Activated CD4-positive, alpha-beta T cell treated with anti-CD3 and anti-CD28 coated beads for 36 hours (primary cell): Measurements from ENCODE around the gene TPM1. TPM values are rescaled to one million over a fixed set of nuclear protein-coding genes. Genes with fewer than 3 reads are reported as not detected.

Experiments used
- ATAC-seq: fragments of 200-7000 bp; cut with Tn5 transposase; one replicate; pipeline ENCODE4 v1.10.0; 2021; ENCODE audit warnings: mild to moderate bottlenecking, moderate library complexity
- CTCF ChIA-PET: fragments of 350-600 bp; sonication (Branson Sonifier 250); formaldehyde crosslinking; loops from one replicate; lab custom pipeline; 2021; ENCODE audit warnings: antibody characterized with exemption; lab: Charles Lee
- POLR2A ChIA-PET: fragments of 350-600 bp; sonication (Branson Sonifier 250); formaldehyde crosslinking; loops from one replicate; lab custom pipeline; 2021; ENCODE audit warnings: antibody characterized with exemption, inconsistent platforms; lab: Charles Lee
- DNase-seq: peaks from one replicate; pipeline ENCODE4 v3.0.0-alpha.2; 2020
- H3K27ac Mint-ChIP-seq: one replicate; pipeline ENCODE4 v1.8.0; 2021; ENCODE audit warnings: mixed read lengths
- H3K27me3 Mint-ChIP-seq: one replicate; pipeline ENCODE4 v1.8.0; 2021; ENCODE audit warnings: mixed read lengths
- H3K36me3 Mint-ChIP-seq: one replicate; pipeline ENCODE4 v1.8.0; 2021; ENCODE audit warnings: low read depth, mixed read lengths
- H3K4me1 Mint-ChIP-seq: one replicate; pipeline ENCODE4 v1.8.0; 2021; ENCODE audit warnings: mixed read lengths
- H3K4me3 Mint-ChIP-seq: one replicate; pipeline ENCODE4 v1.8.0; 2021; ENCODE audit warnings: mild to moderate bottlenecking, moderate library complexity, mixed read lengths
- H3K9me3 Mint-ChIP-seq: one replicate; pipeline ENCODE4 v1.8.0; 2021; ENCODE audit warnings: low read depth, mixed read lengths
- intact Hi-C, 2 experiments: fragments of 100-400 bp; cut with DNase I in 1 of 2; cut with micrococcal nuclease in 1 of 2; formaldehyde crosslinking; loops; one replicate each; pipeline versions ENCODE4 v1.14.2 to v1.15.1; 2022 to 2024; cut with DNase I, micrococcal nuclease
- total RNA-seq, 2 experiments: library from RNA; stranded (reverse); gene quantifications; one replicate each; pipeline ENCODE4 v1.2.3, GENCODE V29; 2021

TPM1 gene
- total RNA-seq, 2 experiments from 2014 or later: 7.6 to 8.9 TPM

DNA sequence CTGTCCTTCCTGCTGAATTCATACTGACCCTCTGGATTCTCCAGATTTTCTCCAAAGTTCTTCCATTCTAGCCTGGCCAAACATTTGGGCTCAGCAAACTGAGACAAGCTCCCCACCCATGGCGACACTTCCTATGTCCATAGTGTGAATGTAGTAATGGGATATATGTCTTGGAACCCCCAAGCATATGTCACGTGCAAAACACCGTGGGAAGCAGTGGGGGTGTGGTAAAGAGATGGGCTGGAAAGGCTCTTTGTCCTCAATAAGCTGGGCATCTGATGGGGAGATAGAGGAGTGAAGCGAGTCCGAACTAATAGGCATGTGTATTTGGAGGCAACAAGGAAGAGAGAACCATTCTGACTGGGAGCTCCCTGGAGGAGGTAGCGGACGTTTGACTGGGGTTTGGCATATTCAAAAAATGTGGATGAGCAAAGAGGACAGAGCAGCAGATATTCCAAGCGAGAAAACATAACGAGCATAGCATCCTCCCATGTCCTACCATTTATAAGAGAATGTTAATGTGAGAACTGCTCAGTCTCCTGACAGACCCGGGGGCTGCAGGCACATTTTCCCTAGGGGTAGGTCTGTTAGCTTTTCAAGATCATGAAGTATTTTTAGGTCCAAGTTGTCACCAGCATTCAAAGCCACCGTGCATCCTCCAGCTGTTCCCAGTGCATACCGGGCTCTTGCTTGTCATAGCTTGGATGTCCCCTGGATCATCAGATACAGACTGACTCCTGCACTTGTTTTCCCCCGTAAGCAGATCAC is 25.6 kb downstream of the TPM1 start:
- ChIA-PET POLR2A (no interaction called here), CTCF (interaction anchor here (0.5 to 1.1 kb wide), 2 partner anchors 193 to 221 kb away, joined by 3 read pairs; no protein-coding TSS in a partner anchor)
- DNase-seq (no peak), ATAC-seq (no peak)
- Mint-ChIP-seq H3K27ac (no peak overlapping the region), H3K36me3 (peaks cover 7% of the 10 kb centered on the region), H3K4me3 (no peak overlapping the region), H3K9me3 (no peaks in the 10 kb centered on the region), H3K4me1 (no peaks in the 10 kb centered on the region), H3K27me3 (no peaks in the 10 kb centered on the region)
- intact Hi-C loops: no loop called here

DNA sequence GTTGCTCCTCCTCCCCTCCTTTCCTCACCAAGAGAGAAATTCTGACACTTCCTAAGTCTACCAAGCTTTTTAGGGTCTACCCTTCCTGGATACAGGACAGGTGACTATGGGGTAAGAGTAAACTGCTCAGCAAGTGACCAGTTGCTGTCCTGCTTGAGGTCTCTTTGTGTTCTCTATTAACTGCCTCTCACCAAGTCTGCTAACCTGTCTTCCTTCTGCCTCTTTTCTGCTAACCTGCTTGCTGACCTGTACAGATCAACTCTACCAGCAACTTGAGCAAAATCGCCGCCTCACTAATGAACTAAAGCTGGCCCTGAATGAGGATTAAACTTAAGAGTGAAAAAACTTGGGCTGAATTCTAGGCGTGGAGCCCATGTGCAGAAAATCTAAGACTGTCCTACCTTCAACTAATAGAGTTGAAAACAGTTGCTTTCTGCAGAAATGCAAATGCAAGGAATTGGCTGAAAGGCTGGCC is 27.1 kb downstream of the TPM1 start:
- H3K27me3 Mint-ChIP-seq: no peaks in the 10 kb centered on the region
- ATAC-seq (no peak), DNase-seq (no peak)
- ChIA-PET CTCF (interaction anchor here (2.2 kb wide), 1 partner anchor 20 kb away, joined by 6 read pairs; no protein-coding TSS in a partner anchor), POLR2A (no interaction called here)
- no peaks in the 10 kb centered on the region for H3K9me3 Mint-ChIP-seq
- H3K36me3 Mint-ChIP-seq: peaks cover 3% of the 10 kb centered on the region
- intact Hi-C loops: no loop called here
- no peak overlapping the region for H3K4me3 Mint-ChIP-seq
- H3K4me1 Mint-ChIP-seq: no peaks in the 10 kb centered on the region
- H3K27ac Mint-ChIP-seq: no peak overlapping the region

DNA sequence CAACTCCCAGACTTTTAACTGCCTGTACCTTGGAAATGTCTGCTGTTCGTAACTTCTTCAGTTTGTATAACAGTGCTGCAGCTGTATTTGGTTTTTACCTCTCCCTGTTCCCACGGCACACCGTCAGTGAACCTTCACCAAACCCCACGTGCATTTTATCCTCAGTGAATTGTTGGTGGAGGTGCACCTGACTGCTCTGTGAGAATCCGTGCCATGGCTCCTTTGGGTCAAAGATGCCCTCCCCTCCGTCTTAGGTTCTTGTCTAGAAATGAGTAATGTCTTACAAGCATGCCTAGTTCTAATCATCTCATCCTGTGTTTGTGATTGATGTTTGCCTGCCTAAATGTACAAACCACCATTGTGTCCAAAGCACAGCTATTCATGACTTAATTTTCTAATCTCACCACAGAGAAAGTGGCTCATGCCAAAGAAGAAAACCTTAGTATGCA is 28.2 kb downstream of the TPM1 start:
- POLR2A ChIA-PET: no interaction called here
- Mint-ChIP-seq H3K27ac (no peak overlapping the region), H3K4me3 (no peak overlapping the region), H3K9me3 (no peaks in the 10 kb centered on the region), H3K36me3 (peaks cover 3% of the 10 kb centered on the region), H3K4me1 (no peaks in the 10 kb centered on the region), H3K27me3 (no peaks in the 10 kb centered on the region)
- CTCF ChIA-PET: interaction anchor here (2.2 kb wide), 1 partner anchor 19 kb away, joined by 6 read pairs; no protein-coding TSS in a partner anchor
- no peak for ATAC-seq
- intact Hi-C loops: no loop called here
- DNase-seq: no peak

DNA sequence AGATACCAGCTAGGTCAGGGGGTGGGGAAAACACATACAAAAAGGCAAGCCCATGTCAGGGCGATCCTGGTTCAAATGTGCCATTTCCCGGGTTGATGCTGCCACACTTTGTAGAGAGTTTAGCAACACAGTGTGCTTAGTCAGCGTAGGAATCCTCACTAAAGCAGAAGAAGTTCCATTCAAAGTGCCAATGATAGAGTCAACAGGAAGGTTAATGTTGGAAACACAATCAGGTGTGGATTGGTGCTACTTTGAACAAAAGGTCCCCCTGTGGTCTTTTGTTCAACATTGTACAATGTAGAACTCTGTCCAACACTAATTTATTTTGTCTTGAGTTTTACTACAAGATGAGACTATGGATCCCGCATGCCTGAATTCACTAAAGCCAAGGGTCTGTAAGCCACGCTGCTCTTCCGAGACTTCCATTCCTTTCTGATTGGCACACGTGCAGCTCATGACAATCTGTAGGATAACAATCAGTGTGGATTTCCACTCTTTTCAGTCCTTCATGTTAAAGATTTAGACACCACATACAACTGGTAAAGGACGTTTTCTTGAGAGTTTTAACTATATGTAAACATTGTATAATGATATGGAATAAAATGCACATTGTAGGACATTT is 28.9 kb downstream of the TPM1 start:
- CTCF ChIA-PET: interaction anchor here (1.2 kb wide), 1 partner anchor 16 kb away, joined by 4 read pairs; no protein-coding TSS in a partner anchor
- no peak for ATAC-seq

DNA sequence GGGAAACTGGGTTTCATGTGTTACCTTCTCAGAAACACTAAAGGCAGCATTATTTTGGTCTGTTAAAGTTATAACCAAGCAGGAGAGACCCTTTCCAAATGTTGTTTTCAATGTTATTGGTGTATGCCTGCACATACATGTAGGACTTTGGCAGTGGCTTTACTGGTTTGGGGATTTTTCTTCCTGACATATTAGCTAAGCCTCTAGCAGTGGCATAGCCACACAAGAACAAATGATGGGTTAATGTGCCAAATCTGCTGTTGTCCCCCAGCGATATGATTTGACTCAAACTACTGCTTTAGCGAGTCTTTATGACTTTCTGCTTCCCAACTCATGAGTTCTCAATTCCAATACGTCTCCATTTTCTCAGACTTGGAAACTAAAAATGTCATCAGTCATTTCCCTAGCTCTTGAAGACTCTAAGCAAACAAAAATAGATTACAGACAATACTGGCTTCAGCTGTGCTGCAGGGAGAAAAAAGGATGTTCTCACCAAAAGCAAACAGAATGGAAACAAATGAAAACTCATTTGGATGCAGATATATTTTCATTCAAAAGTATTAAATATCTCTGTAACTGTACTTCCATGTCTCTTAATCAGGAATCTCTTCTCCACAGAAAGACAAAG is 29.6 kb downstream of the TPM1 start:
- ATAC-seq (no peak), DNase-seq (no peak)
- intact Hi-C loops: no loop called here
- CTCF ChIA-PET: interaction anchor here (1.0 to 1.4 kb wide), 4 partner anchors 15 to 45 kb away, joined by 3 to 4 read pairs (median 3); no protein-coding TSS in a partner anchor
- no peaks in the 10 kb centered on the region for H3K27me3 Mint-ChIP-seq
- POLR2A ChIA-PET: no interaction called here
- H3K36me3 Mint-ChIP-seq: peaks cover 3% of the 10 kb centered on the region
- H3K4me1 Mint-ChIP-seq: no peaks in the 10 kb centered on the region
- no peak overlapping the region for H3K27ac Mint-ChIP-seq
- H3K4me3 Mint-ChIP-seq: no peak overlapping the region
- H3K9me3 Mint-ChIP-seq: no peaks in the 10 kb centered on the region

More for the DNA sequence above, 28.9 kb downstream of the TPM1 start:
- Mint-ChIP-seq H3K4me1 (no peaks in the 10 kb centered on the region), H3K9me3 (no peaks in the 10 kb centered on the region), H3K36me3 (peaks cover 3% of the 10 kb centered on the region), H3K27ac (no peak overlapping the region), H3K4me3 (no peak overlapping the region), H3K27me3 (no peaks in the 10 kb centered on the region)
- DNase-seq: no peak
- intact Hi-C loops: no loop called here
- POLR2A ChIA-PET: no interaction called here

DNA sequence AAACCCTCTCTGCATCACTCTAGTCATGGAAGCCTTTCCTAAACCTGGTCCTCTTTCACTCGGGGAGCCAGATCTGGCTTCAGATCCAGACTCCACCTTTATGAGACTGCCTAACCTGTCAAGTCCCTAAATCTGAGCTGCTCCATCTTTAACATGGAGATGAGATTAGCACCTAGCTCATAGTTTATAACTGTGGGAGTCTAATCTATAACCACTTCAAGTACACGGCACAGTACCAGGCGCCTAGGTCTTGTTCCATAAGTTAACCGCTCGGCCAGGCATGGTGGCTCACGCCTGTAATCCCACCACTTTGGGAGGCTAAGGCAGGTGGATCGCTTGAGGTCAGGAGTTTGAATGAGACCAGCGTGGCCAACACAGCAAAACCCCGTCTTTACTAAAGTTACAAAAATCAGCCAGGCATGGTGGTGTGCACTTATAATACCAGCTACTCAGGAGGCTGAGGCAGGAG is 30.3 kb downstream of the TPM1 start:
- no peak overlapping the region for H3K27ac Mint-ChIP-seq
- intact Hi-C loops: no loop called here
- peaks cover 1% of the 10 kb centered on the region for H3K27me3 Mint-ChIP-seq
- H3K36me3 Mint-ChIP-seq: no peaks in the 10 kb centered on the region
- ChIA-PET POLR2A (interaction anchor here (0.6 kb wide), 1 partner anchor 95 kb away, joined by 3 read pairs; no protein-coding TSS in a partner anchor), CTCF (interaction anchor here (1.0 to 1.4 kb wide), 4 partner anchors 14 to 45 kb away, joined by 3 to 4 read pairs (median 3); no protein-coding TSS in a partner anchor)
- no peak for DNase-seq
- no peak overlapping the region for H3K4me3 Mint-ChIP-seq
- H3K4me1 Mint-ChIP-seq: no peaks in the 10 kb centered on the region
- no peak for ATAC-seq
- no peaks in the 10 kb centered on the region for H3K9me3 Mint-ChIP-seq

DNA sequence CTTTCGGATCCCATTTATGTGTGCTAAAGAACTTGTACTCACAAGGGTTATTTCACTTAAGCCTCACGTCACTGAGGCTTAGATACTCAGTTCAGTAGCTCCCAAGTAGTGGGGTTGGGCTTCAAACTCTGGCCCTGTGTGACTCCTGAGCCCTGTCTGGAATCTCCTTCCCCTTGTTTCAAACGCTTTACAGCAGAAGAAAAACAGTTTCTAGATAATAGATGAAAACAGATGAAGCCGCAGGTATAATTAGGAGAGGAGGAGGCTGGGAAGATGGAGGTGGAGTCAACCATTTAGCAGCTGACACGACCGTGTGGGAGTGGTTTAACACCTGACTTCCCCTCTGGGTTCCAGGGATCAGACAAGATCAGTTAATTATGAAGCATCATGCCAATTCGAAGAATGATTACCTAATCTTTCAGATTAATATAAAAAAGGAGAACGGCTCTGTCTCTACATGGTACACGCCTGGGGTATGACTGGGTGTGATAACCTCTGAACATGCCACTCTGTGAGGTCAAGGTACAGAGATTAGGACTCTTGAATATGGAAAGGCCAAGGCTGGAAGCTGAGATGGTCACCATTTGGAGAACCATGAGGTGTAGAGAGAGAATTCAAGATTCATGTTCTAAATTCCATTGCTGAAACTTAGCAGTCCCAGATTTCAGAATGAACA is 31.1 kb downstream of the TPM1 start:
- Mint-ChIP-seq H3K27ac (no peak overlapping the region), H3K36me3 (no peaks in the 10 kb centered on the region), H3K4me1 (no peaks in the 10 kb centered on the region), H3K4me3 (no peak overlapping the region), H3K27me3 (peaks cover 1% of the 10 kb centered on the region), H3K9me3 (no peaks in the 10 kb centered on the region)
- ATAC-seq: no peak
- DNase-seq: no peak
- POLR2A ChIA-PET: no interaction called here
- intact Hi-C loops: no loop called here
- CTCF ChIA-PET: interaction anchor here (1.4 kb wide), 1 partner anchor 26 kb away, joined by 3 read pairs; no protein-coding TSS in a partner anchor

DNA sequence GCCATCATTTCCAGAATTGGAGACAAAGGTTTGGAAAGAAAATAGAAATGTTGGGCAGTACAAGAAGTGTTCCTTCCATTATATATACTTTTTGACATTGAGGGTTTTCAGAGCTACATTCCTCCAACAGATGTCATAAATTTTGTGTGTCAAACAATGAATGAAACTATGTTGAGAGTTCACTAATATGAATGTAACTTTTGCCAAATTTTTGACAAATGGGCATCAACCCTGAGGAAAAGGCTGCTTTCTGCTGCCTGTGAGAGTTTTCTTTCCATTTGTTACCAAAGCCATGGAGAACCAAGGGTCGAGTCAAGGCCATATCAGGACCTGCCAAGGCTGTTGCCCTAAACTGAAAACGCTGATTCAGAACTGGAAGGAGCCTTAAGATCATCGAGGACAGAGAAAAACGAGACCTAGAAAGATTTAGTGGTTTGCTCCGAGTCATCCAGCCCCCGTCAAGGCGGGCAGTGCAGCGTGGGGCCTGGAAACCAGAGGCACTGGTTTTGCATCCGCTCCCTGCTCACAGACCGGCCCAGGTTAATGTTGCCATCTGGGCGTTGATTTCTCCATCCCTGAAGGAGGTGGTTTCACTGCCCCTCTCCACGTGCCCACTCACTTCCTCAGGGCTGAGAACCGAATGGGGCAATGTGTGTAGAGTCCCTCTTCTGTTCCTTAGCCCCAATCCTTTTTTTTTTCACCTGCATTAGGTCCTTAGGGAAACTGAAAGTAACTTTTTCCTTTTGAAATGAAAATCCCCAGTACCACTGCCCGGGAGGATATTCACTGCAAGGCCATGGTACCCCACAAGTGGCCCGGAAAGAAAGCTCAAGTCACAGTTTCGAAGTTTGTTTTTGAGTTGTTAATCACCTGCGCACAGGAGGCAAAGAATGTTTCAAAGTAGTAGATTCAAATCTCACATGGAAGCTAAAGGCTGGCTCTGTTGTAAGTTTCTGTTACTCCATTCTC is 32.8 kb downstream of the TPM1 start:
- no peaks in the 10 kb centered on the region for H3K4me1 Mint-ChIP-seq
- H3K9me3 Mint-ChIP-seq: no peaks in the 10 kb centered on the region
- peaks cover 4% of the 10 kb centered on the region for H3K27me3 Mint-ChIP-seq
- intact Hi-C loops: no loop called here
- H3K4me3 Mint-ChIP-seq: no peak overlapping the region
- no peak overlapping the region for H3K27ac Mint-ChIP-seq
- no peak for DNase-seq
- ATAC-seq: no peak
- H3K36me3 Mint-ChIP-seq: no peaks in the 10 kb centered on the region
- POLR2A ChIA-PET: no interaction called here
- CTCF ChIA-PET: interaction anchor here (1.5 kb wide), 1 partner anchor 27 kb away, joined by 4 read pairs; no protein-coding TSS in a partner anchor

DNA sequence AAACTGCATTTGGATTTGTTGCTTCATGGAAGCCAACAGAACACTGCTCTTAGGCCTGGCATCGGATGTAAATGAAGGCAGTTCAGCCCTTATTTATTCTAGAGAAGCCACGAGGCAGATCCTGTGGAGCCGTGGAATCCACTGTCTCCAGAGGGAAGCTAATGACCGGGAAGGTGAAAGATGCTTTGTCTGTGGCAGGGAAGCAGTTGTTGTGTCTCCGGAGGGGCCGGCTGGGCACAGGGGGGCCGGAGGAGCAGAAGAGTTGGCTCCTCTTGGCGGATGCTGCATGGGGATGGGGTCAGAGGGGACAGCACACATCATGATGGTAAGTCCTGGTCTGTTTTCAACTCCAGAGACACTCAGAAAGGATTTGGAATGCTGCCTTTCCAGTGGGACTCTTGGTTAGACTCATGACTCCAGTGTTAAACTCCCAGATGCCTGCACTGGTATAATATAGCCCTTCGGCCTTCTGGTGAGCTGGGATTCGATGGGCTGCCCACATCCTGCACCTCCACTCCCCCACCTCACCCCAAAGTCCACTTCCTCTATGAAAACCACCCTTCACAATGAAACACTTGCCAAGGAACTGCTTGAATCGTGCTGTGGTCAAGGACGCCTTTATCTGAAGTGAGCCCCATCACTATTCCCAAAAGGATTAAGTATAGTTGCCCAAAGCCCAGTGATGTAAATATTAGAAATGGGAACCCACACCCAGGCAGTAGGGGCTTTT is 33.6 kb downstream of the TPM1 start:
- ATAC-seq: no peak
- no peaks in the 10 kb centered on the region for H3K9me3 Mint-ChIP-seq

More for the DNA sequence above, 33.6 kb downstream of the TPM1 start:
- Mint-ChIP-seq H3K27ac (no peak overlapping the region), H3K4me3 (no peak overlapping the region), H3K4me1 (no peaks in the 10 kb centered on the region), H3K27me3 (peaks cover 6% of the 10 kb centered on the region), H3K36me3 (no peaks in the 10 kb centered on the region)
- ChIA-PET CTCF (interaction anchor here (1.5 kb wide), 1 partner anchor 28 kb away, joined by 4 read pairs; no protein-coding TSS in a partner anchor), POLR2A (no interaction called here)
- DNase-seq: no peak
- intact Hi-C loops: no loop called here
